Smooth muscle cell (in vitro differentiated cells): ENCODE measurements around the gene PPP1R9B. TPM values are rescaled to one million over a fixed set of nuclear protein-coding genes. Genes with fewer than 3 reads are reported as not detected.

Source experiments
- DNase-seq: peaks from one replicate; lab custom pipeline; 2025; ENCODE audit not compliant: unreplicated experiment; lab: John Stamatoyannopoulos, UW
- H2AFZ ChIP-seq: fragments of 200-600 bp; sonication (generic); 2 replicates; pipeline ENCODE4 v1.6.0; 2016; ENCODE audit warnings: antibody characterized with exemption, low read depth, mild to moderate bottlenecking
- H3F3A ChIP-seq: fragments of 200-600 bp; sonication (generic); 2 replicates; pipeline ENCODE4 v1.6.0; 2017; ENCODE audit warnings: antibody characterized with exemption, low read depth
- H3K27ac ChIP-seq: fragments of 200-600 bp; sonication (generic); 2 replicates; pipeline ENCODE4 v1.5.1; 2016; ENCODE audit warnings: low read depth, mild to moderate bottlenecking
- H3K27me3 ChIP-seq: fragments of 200-600 bp; sonication (generic); 2 replicates; pipeline ENCODE4 v1.6.1; 2016; ENCODE audit warnings: low read depth, mild to moderate bottlenecking
- H3K36me3 ChIP-seq: fragments of 200-600 bp; sonication (generic); 2 replicates; pipeline ENCODE4 v1.5.1; 2016; ENCODE audit warnings: low read depth
- H3K4me1 ChIP-seq: fragments of 200-600 bp; sonication (generic); 2 replicates; pipeline ENCODE4 v1.5.1; 2016; ENCODE audit warnings: low read depth
- H3K4me2 ChIP-seq: fragments of 200-600 bp; sonication (generic); 2 replicates; pipeline ENCODE4 v1.6.0; 2016; ENCODE audit warnings: mild to moderate bottlenecking
- H3K4me3 ChIP-seq: fragments of 200-600 bp; sonication (generic); 2 replicates; pipeline ENCODE4 v1.5.1; 2016; ENCODE audit warnings: mild to moderate bottlenecking
- H3K79me2 ChIP-seq: fragments of 200-600 bp; sonication (generic); 2 replicates; pipeline ENCODE4 v1.6.0; 2016; ENCODE audit warnings: low read depth, mild to moderate bottlenecking
- H3K9ac ChIP-seq: fragments of 200-600 bp; sonication (generic); 2 replicates; pipeline ENCODE4 v1.6.0; 2016; ENCODE audit warnings: low read depth
- H3K9me3 ChIP-seq: fragments of 200-600 bp; sonication (generic); replicated peaks from 2 replicates; pipeline ENCODE4 v1.5.1; 2016; ENCODE audit warnings: low read depth
- H4K20me1 ChIP-seq: fragments of 200-600 bp; sonication (generic); 2 replicates; pipeline ENCODE4 v1.6.0; 2016; ENCODE audit warnings: low read depth
- WGBS: methylation state at CpG from one replicate; pipeline ENCODE4 v1.1.7; 2016; ENCODE audit warnings: low lambda C conversion rate; 5-methylcytosine and 5-hydroxymethylcytosine counted together
- polyA plus RNA-seq: library from polyadenylated mRNA; unstranded; fragments of >200 nt; fragmentation: Nextera tagmentation; extraction: Ambion mirVana; gene quantifications from 2 replicates; pipeline ENCODE4 v1.2.1, GENCODE V29; 2016
- total RNA-seq: library from RNA; depleted of rRNA; stranded (reverse); fragments of >200 nt; gene quantifications from 2 replicates; pipeline ENCODE4 v1.2.3, GENCODE V29; 2014
- TF ChIP-seq, protein P1 (sequence below): fragments of 200-600 bp; sonication (generic); IDR thresholded peaks from 2 replicates; pipeline ENCODE4 v1.5.1; 2017; ENCODE audit warnings: borderline replicate concordance, mild to moderate bottlenecking, antibody characterized with exemption; ENCODE audit not compliant: insufficient read depth, poor library complexity, severe bottlenecking

PPP1R9B gene
- total and polyA plus RNA-seq, 2 experiments from 2014 or later, result 6.7 to 20.8 TPM

DNA sequence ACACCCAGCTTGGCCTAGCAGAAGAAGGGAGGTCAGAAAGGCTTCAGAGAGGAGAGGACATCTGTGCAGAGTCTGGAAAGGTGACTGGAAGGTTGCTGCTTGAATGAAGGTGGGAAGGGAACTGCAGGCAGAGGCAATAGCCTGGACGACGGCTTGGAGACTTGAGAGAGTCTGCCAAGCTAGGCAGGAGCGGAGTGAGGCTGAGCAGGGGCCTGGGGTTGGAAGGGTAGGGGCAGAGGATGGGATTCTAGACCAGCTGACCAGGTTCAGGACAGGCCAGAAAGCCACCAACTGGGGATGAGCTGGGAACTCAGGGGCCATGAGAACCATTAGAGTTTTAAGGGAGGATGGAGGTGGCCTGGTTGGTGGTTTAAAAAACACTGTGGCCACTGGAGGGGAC lies 15.0 kb upstream of the PPP1R9B start:
- TF ChIP-seq, protein P1, sequence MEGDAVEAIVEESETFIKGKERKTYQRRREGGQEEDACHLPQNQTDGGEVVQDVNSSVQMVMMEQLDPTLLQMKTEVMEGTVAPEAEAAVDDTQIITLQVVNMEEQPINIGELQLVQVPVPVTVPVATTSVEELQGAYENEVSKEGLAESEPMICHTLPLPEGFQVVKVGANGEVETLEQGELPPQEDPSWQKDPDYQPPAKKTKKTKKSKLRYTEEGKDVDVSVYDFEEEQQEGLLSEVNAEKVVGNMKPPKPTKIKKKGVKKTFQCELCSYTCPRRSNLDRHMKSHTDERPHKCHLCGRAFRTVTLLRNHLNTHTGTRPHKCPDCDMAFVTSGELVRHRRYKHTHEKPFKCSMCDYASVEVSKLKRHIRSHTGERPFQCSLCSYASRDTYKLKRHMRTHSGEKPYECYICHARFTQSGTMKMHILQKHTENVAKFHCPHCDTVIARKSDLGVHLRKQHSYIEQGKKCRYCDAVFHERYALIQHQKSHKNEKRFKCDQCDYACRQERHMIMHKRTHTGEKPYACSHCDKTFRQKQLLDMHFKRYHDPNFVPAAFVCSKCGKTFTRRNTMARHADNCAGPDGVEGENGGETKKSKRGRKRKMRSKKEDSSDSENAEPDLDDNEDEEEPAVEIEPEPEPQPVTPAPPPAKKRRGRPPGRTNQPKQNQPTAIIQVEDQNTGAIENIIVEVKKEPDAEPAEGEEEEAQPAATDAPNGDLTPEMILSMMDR, result no peak
- Histone ChIP-seq H3K9ac (no peak overlapping the region), H3K36me3 (no peaks in the 10 kb centered on the region)

DNA sequence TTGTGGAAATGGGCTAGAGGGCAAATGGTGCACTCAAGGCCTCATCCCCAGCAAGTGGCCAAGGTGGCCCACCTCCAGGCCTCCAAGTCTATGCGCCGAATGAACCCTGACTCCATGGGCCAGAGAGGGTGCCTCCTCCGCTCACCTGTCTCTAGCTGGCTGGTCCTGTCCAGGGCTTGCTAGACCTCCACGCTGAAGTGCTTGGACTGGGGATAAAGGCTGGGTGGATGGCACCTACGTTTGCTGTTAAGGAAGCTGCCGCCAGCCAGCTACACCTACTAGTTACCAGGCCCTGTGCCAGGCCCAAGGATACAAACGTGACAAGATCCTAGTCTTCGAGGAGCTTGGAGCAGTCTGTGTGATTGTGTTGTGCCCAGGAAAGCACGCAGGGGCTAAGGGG lies 14.6 kb upstream of the PPP1R9B start:
- Histone ChIP-seq H3K9ac (no peak overlapping the region), H4K20me1 (no peaks in the 10 kb centered on the region), H3F3A (no peaks in the 10 kb centered on the region), H3K4me3 (no peak overlapping the region), H3K27ac (no peak overlapping the region), H2AFZ (no peak overlapping the region), H3K4me1 (peaks cover 4% of the 10 kb centered on the region), H3K9me3 (no peaks in the 10 kb centered on the region), H3K36me3 (no peaks in the 10 kb centered on the region), H3K27me3 (no peaks in the 10 kb centered on the region), H3K79me2 (no peaks in the 10 kb centered on the region), H3K4me2 (no peak overlapping the region)
- WGBS, result 95% methylated on average over 9 of the region's 9 CpGs
- TF ChIP-seq, protein P1, result no peak
- DNase-seq, result no peak

More for the DNA sequence above, 15.0 kb upstream of the PPP1R9B start:
- H3K4me2 ChIP-seq, result no peak overlapping the region
- H4K20me1 ChIP-seq, result no peaks in the 10 kb centered on the region
- peaks cover 4% of the 10 kb centered on the region for H3K4me1 ChIP-seq
- no peaks in the 10 kb centered on the region for H3F3A ChIP-seq
- H3K79me2 ChIP-seq, result no peaks in the 10 kb centered on the region
- H3K27me3 ChIP-seq, result no peaks in the 10 kb centered on the region
- WGBS, result 87% methylated on average over 3 of the region's 3 CpGs
- no peak overlapping the region for H3K4me3 ChIP-seq
- H3K9me3 ChIP-seq, result no peaks in the 10 kb centered on the region
- no peak for DNase-seq
- H3K27ac ChIP-seq, result no peak overlapping the region
- no peak overlapping the region for H2AFZ ChIP-seq

DNA sequence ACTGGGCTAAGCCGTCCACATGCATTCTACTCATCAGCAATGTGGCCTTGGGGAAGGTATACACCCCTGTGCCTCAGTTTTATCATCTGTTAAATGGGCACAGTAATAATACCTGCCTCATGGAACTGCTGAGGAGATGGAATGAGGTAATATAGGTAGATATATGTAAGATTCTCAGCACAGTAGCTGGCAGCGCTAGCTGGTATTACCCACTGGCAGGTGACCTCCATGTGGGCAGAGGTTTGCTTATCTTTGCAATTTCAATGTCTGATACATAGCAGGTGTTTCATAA lies 14.2 kb upstream of the PPP1R9B start:
- no peaks in the 10 kb centered on the region for H4K20me1 ChIP-seq
- H3K9ac ChIP-seq, result no peak overlapping the region
- H3F3A ChIP-seq, result no peaks in the 10 kb centered on the region
- no peak overlapping the region for H3K4me2 ChIP-seq
- no peak overlapping the region for H2AFZ ChIP-seq
- TF ChIP-seq, protein P1, result no peak
- H3K4me1 ChIP-seq, result peaks cover 4% of the 10 kb centered on the region
- no peak overlapping the region for H3K27ac ChIP-seq
- 98% methylated on average over 2 of the region's 2 CpGs for WGBS
- no peaks in the 10 kb centered on the region for H3K79me2 ChIP-seq
- no peak for DNase-seq
- no peak overlapping the region for H3K4me3 ChIP-seq
- H3K27me3 ChIP-seq, result no peaks in the 10 kb centered on the region
- no peaks in the 10 kb centered on the region for H3K36me3 ChIP-seq
- H3K9me3 ChIP-seq, result no peaks in the 10 kb centered on the region

DNA sequence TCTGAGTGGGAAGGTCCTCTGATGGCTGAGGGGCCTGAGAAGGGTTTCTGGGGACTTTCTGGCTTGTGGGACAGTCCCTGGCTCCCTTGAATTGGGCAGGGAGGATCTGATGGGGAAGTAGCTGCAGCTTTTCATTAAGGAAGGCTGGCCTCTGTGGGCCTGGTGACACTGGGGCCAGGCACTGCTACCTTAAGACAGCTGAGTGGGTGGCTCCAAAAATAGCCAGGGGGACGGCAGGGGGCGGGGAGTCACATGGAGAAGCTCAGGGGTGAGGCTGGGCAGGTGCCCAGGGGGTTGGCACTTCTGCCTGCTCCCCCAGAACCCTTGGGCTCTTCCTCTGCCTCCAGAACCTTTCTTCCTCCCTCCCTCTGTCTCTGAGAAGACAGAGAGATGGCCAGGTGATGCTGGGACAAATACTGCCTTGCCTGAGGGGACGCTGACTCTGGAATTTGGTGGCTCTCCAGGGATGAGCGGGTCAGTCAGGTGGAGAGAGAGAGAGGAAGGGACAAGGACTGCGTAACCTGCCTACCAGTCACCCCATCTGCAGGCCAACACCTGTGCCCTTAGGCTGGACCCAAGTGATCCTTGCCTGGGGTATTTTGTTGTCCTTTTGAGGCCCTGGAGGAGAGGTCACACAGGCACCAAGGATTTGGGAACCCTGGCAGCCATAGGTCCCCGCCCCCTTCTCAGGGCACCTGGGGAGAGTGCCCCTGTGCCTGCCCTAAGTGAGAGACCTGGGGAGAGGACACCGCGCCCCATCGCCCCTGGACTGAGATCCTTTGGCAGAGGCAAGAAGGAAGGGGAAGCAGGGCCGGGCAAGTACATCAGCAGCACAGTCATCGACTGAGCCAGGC lies 13.6 kb upstream of the PPP1R9B start:
- no peak overlapping the region for H3K27ac ChIP-seq
- no peaks in the 10 kb centered on the region for H3K36me3 ChIP-seq
- H2AFZ ChIP-seq, result no peak overlapping the region
- H4K20me1 ChIP-seq, result no peaks in the 10 kb centered on the region
- no peaks in the 10 kb centered on the region for H3K79me2 ChIP-seq
- H3K4me2 ChIP-seq, result no peak overlapping the region
- no peak for DNase-seq
- H3K27me3 ChIP-seq, result no peaks in the 10 kb centered on the region
- no peaks in the 10 kb centered on the region for H3K9me3 ChIP-seq
- no peak overlapping the region for H3K9ac ChIP-seq
- H3K4me3 ChIP-seq, result no peak overlapping the region
- WGBS, result 83% methylated on average over 11 of the region's 11 CpGs
- no peaks in the 10 kb centered on the region for H3F3A ChIP-seq
- TF ChIP-seq, protein P1, result no peak
- peaks cover 4% of the 10 kb centered on the region for H3K4me1 ChIP-seq
